Ovary (tissue), 3 donors: Measurements from ENCODE around the gene KRTAP10-10.

Experiments
- POLR2A ChIP-seq: fragments of 450-650 bp; IDR thresholded peaks from one replicate; pipeline ENCODE4 v1.6.1; 2017; ENCODE audit warnings: antibody characterized with exemption, mild to moderate bottlenecking, moderate library complexity
- TF ChIP-seq, protein P1 (sequence below), 3 donors: fragments of 450-650 bp in 2 of 3; fragments of 200-600 bp in 1 of 3; IDR thresholded peaks; one replicate each; pipeline versions ENCODE4 v1.5.1 to v1.8.0; 2016 to 2022; ENCODE audit warnings: antibody characterized with exemption in 3 of 3, mild to moderate bottlenecking in 1 of 3
- donor health status: DM: no; HTN: no; CAD: no.

DNA sequence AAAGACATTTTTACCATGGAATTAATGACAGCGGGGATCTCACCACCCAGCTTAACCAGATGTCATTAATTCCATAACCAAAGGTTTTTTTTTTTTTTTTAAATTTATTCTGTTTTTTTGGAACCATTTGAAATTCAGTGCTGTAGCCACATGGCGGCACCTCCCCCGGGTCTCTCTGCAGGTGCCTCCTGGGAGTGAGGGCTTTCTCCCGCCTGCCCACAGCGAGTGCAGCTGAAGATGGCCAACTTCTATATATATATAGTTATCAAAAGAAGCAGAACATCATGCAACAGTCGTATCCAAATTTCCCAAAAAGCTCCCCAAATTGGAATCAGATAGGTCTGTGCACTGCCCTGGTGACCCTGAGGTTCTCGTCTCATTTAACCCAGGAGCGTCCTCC, 21.7 kb upstream of the KRTAP10-10 start:
- TF ChIP-seq, protein P1, sequence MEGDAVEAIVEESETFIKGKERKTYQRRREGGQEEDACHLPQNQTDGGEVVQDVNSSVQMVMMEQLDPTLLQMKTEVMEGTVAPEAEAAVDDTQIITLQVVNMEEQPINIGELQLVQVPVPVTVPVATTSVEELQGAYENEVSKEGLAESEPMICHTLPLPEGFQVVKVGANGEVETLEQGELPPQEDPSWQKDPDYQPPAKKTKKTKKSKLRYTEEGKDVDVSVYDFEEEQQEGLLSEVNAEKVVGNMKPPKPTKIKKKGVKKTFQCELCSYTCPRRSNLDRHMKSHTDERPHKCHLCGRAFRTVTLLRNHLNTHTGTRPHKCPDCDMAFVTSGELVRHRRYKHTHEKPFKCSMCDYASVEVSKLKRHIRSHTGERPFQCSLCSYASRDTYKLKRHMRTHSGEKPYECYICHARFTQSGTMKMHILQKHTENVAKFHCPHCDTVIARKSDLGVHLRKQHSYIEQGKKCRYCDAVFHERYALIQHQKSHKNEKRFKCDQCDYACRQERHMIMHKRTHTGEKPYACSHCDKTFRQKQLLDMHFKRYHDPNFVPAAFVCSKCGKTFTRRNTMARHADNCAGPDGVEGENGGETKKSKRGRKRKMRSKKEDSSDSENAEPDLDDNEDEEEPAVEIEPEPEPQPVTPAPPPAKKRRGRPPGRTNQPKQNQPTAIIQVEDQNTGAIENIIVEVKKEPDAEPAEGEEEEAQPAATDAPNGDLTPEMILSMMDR (IDR thresholded peaks at IDR 0.05) = no peak
- TF ChIP-seq POLR2A = no peak
